NCI-H187 treated with DMSO at 0.1 percent for 48 hours (cell line): ENCODE measurements around the gene PES1.
A peak's percentile ranks its signal among the peaks of the same experiment; 100 is the strongest.
"Not testable (repeated sequence)": the region's sequence is repeated elsewhere in the genome, so short reads cannot be mapped to it uniquely, and the experiment has no call there.

ENCODE experiments used
- DNase-seq: peaks from one replicate; lab custom pipeline; 2025; lab: John Stamatoyannopoulos, UW

PES1 gene

GRCh38 chr22:30607939-30608338 lies 16.2 kb upstream of the PES1 start:
- no peak for DNase-seq

- DNase-seq = no peak
These were observed 15.7 kb upstream of the PES1 start for GRCh38 chr22:30607300-30607930.

GRCh38 chr22:30606455-30607299 lies 15.0 kb upstream of the PES1 start, which contains the start of gene TCN2:
Gene TCN2 (plus strand): TSS chr22:30607174. CDS start chr22:30607332, 158 bp downstream.
- DNase-seq = peak; percentile 41

GRCh38 chr22:30605449-30606110 lies 13.9 kb upstream of the PES1 start:
- DNase-seq = no peak

- no peak for DNase-seq
These were observed 13.0 kb upstream of the PES1 start for GRCh38 chr22:30604723-30605122.

- no peak for DNase-seq
These were observed 12.1 kb upstream of the PES1 start for GRCh38 chr22:30603801-30604200.

- no peak for DNase-seq
These were observed 10.3 kb upstream of the PES1 start for GRCh38 chr22:30602049-30602448.

- no peak for DNase-seq
These were observed 9.8 kb upstream of the PES1 start for GRCh38 chr22:30601464-30601863.

- DNase-seq = no peak
These were observed 9.2 kb upstream of the PES1 start for GRCh38 chr22:30600921-30601320.

- no peak for DNase-seq
These were observed 7.3 kb upstream of the PES1 start for GRCh38 chr22:30598986-30599385.

GRCh38 chr22:30596886-30597285 lies 5.2 kb upstream of the PES1 start:
- DNase-seq = no peak

- DNase-seq = no peak
These were observed 4.5 kb upstream of the PES1 start for GRCh38 chr22:30596199-30596598.

GRCh38 chr22:30592360-30592713 lies 627 bp upstream of the PES1 start:
- not testable (repeated sequence) for DNase-seq

GRCh38 chr22:30591191-30591587 lies 521 bp downstream of the PES1 start:
- no peak for DNase-seq

GRCh38 chr22:30586414-30586813 lies 5.3 kb downstream of the PES1 start:
- no peak for DNase-seq

GRCh38 chr22:30584441-30584840 lies 7.3 kb downstream of the PES1 start:
- no peak for DNase-seq

- no peak for DNase-seq
These were observed 8.7 kb downstream of the PES1 start for GRCh38 chr22:30582788-30583545.

GRCh38 chr22:30582051-30582450 lies 9.7 kb downstream of the PES1 start:
- no peak for DNase-seq

GRCh38 chr22:30580896-30581295 lies 10.8 kb downstream of the PES1 start:
- no peak for DNase-seq

GRCh38 chr22:30578481-30578880 lies 13.2 kb downstream of the PES1 start:
- DNase-seq = no peak

GRCh38 chr22:30575859-30576258 lies 15.9 kb downstream of the PES1 start:
- DNase-seq = no peak

GRCh38 chr22:30574997-30575671 lies 16.6 kb downstream of the PES1 start:
- DNase-seq = no peak
